GM12872 (cell line): ENCODE data around the gene RIPK4.

Experiments used
- TF ChIP-seq, protein P1 (sequence below): IDR thresholded peaks from 3 replicates; pipeline ENCODE4 v1.5.1; 2011; ENCODE audit warnings: low read depth, mild to moderate bottlenecking, low read length, moderate library complexity; ENCODE audit not compliant: insufficient read depth

RIPK4 gene

GRCh38 chr21:41770901-41771624 lies 4.2 kb upstream of the RIPK4 start:
- TF ChIP-seq, protein P1, sequence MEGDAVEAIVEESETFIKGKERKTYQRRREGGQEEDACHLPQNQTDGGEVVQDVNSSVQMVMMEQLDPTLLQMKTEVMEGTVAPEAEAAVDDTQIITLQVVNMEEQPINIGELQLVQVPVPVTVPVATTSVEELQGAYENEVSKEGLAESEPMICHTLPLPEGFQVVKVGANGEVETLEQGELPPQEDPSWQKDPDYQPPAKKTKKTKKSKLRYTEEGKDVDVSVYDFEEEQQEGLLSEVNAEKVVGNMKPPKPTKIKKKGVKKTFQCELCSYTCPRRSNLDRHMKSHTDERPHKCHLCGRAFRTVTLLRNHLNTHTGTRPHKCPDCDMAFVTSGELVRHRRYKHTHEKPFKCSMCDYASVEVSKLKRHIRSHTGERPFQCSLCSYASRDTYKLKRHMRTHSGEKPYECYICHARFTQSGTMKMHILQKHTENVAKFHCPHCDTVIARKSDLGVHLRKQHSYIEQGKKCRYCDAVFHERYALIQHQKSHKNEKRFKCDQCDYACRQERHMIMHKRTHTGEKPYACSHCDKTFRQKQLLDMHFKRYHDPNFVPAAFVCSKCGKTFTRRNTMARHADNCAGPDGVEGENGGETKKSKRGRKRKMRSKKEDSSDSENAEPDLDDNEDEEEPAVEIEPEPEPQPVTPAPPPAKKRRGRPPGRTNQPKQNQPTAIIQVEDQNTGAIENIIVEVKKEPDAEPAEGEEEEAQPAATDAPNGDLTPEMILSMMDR = no peak

GRCh38 chr21:41769933-41770332 lies 3.1 kb upstream of the RIPK4 start:
- TF ChIP-seq, protein P1 = no peak

- TF ChIP-seq, protein P1 = no peak
These were observed 2.7 kb upstream of the RIPK4 start for GRCh38 chr21:41769521-41769920.

GRCh38 chr21:41769111-41769510 lies 2.3 kb upstream of the RIPK4 start:
- TF ChIP-seq, protein P1 = no peak

- TF ChIP-seq, protein P1 = peak; percentile 17; the same call in 1 of the 3 replicates
These were observed 1.7 kb upstream of the RIPK4 start for GRCh38 chr21:41768437-41769042.

GRCh38 chr21:41767606-41768436 lies 969 bp upstream of the RIPK4 start:
- TF ChIP-seq, protein P1 = no peak

DNA sequence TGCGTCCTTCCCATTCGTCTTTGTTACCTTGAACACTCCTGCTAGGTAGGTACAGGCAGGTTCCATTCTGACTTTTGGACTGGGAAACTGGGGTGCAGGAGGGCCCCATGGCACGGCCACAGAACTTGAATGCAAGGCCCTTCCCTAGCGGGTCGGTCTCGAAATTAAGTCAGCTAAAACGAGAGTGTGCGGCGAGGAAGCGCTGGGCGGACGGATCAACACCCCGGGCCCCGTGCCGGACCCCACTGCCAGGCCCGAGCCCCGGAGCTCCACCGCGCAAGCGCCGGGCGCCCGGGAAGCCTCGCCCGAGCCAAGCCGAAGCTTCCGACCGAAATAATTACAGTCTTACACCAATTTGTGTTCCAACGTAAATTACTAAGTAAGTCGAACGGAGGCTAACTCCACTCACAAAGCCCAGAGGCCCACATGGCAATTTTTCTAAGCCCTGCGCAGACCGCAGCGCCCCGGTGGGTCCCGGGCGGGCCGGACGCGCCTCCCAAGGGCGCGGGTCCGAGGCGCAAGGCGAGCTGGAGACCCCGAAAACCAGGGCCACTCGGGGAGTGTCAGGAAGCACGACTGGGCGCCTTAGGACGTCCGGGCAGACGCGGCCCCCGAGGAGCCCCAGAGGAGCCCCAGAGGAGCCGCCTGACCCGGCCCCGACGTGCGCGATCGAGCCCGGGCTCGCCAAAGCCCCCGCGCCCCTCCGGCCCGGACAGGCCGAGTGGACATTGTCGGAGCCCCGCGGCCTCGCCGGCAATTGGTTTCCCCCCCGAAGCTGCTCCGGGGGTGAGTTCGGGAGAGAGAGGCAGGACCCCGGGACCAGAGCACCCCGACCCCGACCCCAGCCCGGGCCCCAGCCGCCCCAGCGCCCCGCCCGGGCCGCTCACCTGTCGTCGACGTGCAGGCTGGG lies 624 bp downstream of the RIPK4 start:
- TF ChIP-seq, protein P1 = no peak
